Stimulated activated CD4-positive, alpha-beta T cell treated with anti-CD3 and anti-CD28 coated beads, Interleukin-12 subunit alpha, Interleukin-12 subunit beta, amount 100 ng/mL, for 4 hours (primary cell): ENCODE data around the gene GLYATL3.

ENCODE experiments used
- DNase-seq: peaks from one replicate; pipeline ENCODE4 v3.0.0-alpha.2; 2020

GLYATL3 gene

DNA sequence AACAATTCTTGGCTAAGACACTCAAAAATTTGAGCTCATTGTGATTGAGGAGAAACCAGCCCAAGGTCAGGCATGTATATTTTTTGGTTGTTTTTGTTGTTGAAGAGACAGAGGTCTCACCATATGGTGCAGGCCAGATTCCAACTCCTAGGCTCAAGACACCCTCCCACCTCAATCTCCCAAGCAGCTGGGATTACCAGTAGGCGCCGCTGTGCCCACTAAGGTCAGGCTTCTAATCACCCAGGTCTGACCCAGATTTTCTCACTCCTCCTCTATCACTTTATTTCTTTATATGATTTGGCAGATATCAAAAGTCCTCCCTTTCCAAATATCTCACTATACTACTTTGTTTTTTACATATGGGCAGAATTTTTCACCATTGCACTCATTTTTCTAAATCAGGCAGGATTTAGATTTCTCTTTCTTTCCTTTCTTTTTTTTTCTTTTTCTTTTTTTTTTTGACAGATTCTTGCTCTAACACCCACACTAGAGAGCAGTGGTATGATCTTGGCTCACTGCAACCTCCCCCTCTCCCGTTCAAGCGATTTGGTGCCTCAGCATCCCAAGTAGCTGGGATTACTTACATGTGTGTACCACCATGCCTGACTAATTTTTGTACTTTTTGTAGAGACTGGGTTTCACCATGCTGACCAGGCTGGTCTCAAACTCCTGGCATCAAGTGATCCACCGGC is 49.0 kb downstream of the GLYATL3 start:
- no peak for DNase-seq

DNA sequence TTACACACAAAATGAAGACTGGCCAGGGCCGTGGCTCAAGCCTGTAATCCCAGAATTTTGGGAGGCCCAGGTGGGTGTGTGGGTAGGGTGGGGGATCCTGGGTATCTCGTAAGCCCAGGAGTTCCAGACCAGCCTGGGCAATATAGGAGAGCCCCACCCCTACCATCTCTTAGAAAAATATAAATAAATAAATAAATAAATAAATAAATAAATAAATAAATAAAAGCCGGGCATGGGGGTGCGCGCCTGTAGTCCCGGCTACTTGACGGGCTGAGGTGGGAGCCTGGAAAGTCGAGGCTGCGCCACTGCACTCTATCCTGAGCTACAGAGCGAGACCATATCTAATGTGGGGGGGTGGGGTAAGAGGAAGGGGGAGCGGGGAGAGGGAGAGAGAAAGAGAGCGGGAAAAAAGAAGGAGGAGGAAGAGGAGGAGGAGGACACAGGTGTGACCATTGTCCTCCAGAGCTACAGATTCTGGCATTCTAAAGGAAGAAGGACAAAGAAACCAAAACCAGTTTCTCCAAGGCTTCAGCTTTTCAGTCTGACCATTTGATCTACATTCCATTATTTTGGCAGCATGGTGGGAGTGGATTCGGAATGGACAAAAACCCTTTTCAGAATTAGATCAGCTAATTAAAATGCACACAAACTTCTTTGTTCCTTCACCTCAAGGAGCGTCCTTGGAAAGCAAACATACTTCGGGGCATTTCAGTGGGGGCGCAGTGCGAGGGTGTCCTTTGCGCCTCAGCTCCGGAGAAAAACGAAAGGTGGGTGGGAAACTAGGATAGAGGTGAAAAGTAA is 50.2 kb downstream of the GLYATL3 start:
- DNase-seq, result no peak

DNA sequence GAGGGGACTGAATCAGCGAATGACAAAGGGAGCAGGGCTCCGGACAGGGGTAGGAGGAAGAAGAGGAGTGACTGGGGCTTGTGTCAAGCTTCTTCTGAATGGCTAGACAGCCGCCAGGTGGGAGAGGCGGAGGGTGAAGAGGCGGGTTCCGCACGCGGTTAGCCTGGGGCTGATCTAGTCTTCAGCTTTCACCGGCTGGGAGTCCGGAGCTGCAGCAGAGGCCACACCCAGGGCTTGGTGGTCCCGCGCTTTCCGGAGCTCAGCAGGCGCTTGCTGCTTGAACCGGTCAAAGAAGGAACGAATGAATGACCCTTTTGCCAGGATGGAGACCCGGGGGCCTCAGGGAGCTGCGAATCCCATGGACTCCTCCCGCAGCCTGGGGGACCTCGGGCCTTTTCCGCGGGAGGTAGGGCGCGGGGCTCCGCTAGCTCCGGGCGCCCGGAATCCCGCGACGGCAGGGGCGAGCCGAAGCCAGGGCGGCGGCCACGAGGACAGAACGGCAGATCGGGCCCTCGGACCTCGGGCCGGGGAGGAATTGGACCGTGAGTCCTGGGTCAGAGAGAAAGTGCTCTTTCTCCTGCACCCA is 50.9 kb downstream of the GLYATL3 start, which contains the start of gene C6orf141:
TSS of gene C6orf141 (plus strand) at position 177 of the 586 bp plus-strand sequence. CDS start at position 302, 125 bp downstream.
- DNase-seq, result no peak

GRCh38 chr6:49551078-49551865 is 51.5 kb downstream of the GLYATL3 start:
- no peak for DNase-seq

- no peak for DNase-seq
These were observed 52.1 kb downstream of the GLYATL3 start for GRCh38 chr6:49551866-49552129.

DNA sequence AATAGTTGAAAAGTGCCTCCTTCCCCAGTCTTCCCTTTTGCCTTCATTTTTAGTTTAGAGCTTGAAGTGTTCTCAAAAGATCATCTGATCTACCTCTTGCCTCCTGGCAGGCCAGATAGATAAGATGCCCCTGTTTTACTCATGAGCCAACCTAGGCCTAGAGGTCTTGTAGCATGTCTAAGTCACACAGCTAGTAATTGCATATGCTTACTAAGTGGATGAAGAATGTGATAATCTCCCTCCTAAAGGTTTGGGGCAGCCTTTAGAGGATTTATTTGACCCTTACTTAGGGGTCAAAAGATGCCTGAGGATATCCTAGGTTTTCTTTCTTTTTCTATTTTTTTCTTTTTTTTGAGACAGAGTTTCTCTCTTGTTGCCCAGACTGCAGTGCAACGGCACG is 52.9 kb downstream of the GLYATL3 start:
- no peak for DNase-seq

GRCh38 chr6:49553384-49553783 is 53.7 kb downstream of the GLYATL3 start:
- no peak for DNase-seq

DNA sequence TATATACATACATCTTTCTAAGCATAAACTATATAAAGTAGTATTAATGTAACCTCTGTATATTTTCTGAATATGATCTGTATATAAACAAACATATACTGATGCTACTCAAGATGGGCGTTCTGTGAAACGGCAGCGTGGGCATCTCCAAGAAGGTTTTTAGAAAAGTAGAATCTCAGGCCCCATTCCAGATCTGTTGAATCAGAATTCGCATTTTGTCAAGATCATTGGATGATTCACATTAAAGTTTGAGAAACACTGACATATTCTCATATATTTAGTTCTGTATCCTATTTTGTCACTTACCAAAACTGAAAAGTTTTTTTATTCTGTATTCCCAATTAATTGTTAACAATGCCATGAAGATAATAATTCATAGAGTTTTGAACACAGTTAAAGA is 56.2 kb downstream of the GLYATL3 start:
- no peak for DNase-seq

GRCh38 chr6:49556429-49556837 is 56.7 kb downstream of the GLYATL3 start:
- no peak for DNase-seq

DNA sequence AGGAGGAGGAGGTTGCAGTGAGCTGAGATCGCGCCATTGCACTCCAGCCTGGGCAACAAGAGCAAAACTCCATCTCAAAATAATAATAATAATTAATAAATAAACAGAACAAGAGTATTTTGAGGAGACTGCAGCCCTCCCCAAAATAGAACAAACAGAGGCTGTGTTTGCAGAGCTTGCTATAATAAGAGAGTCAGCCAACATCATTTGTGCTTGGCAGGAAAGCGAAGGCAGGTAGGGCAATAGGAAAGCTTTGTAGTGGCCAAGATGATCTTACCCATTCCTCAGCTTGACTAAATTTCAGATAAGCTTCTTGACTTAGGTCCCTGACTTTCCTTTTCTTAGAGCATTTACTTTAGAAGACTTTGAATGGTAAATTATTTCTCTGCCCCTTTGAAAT is 57.5 kb downstream of the GLYATL3 start:
- no peak for DNase-seq

GRCh38 chr6:49558238-49558637 is 58.5 kb downstream of the GLYATL3 start:
- no peak for DNase-seq

- DNase-seq, result no peak
These were observed 63.5 kb downstream of the GLYATL3 start for GRCh38 chr6:49563006-49563886.

DNA sequence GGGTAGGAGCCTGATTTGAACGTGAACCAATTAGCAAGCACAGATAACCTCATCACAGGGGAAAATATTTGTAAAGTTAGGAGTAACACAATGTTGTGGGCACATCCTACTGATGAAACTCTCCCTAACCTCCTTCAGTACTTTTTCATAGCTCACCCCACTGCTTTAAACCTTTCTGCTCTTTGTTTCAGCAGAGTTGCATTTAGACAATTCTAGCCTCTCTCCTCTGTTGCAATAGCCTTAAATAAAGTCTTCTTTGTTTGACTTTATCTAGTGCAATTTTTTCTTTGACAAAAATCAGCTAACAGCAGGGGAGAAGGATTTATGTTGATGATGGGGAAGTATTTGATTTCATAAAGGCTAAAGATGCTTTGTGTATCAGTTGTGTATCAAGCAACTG is 64.8 kb downstream of the GLYATL3 start:
- no peak for DNase-seq

GRCh38 chr6:49565261-49565660 is 65.5 kb downstream of the GLYATL3 start:
- DNase-seq, result no peak

GRCh38 chr6:49565855-49566254 is 66.1 kb downstream of the GLYATL3 start:
- DNase-seq, result no peak

GRCh38 chr6:49570474-49571079 is 70.9 kb downstream of the GLYATL3 start:
- DNase-seq, result no peak

DNA sequence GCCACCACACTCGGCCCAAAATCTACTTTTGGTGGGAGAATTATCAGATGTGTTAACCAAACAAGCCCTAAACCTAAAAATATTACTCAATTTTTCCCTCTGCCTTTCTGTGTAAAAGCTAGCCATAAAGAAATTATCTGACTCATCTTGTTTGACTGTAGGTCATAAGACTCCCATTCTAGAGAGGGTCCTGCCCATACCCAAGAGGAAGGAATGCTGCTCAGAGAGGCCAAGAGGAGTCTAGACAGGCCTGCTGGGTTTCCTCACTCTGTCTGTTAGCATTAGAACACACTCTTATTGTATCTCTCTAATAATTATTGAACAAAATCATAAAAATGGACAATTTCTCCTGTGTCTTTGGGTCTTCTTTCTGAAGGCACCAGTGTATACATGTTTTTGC is 76.9 kb downstream of the GLYATL3 start:
- DNase-seq, result no peak
